ENCODE results near the gene DRD1. TPM values are rescaled to one million over a fixed set of nuclear protein-coding genes. Genes with fewer than 3 reads are reported as not detected.

Gene DRD1
- total and polyA plus RNA-seq, 2 experiments from 2014 or later = 0.11 to 0.14 TPM

DNA sequence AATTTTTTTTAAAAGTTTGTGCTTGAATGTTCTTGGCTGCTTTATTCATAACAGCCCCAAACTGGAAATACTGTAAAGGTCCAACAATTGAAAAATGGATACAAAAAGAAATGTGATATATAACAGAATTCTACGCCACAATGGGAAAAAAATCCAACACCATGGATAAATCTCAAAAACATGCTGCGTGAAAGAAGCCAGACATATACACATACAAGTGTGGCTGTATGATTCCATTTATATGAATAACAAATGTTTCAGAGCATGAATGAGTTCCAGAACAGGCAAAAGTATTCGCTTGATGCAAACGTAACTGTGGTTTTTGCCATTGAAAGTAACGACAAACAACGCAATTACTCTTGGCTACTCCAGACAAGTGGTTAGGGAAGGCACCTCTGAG, 27.2 kb upstream of the DRD1 start:
- Histone ChIP-seq H3K36me3 (ENCODE audit: insufficient read depth) (no peaks in the 10 kb centered on the region), H3K27me3 (ENCODE audit: insufficient read depth) (peaks cover 9% of the 10 kb centered on the region; the same call in 1 of the 2 replicates), H3K4me1 (ENCODE audit: insufficient read depth) (no peaks in the 10 kb centered on the region), H2AFZ (0 out of 2 replicates have a peak overlapping the region, but pooled peaks have one; percentile 56), H4K20me1 (replicated peaks; ENCODE audit: insufficient read depth) (no peaks in the 10 kb centered on the region), H3F3A (replicated peaks; ENCODE audit: low read depth) (no peaks in the 10 kb centered on the region), H3K79me2 (replicated peaks; ENCODE audit: insufficient read depth) (no peaks in the 10 kb centered on the region), H3K4me2 (no peak overlapping the region), H3K9me2 (ENCODE audit: insufficient read depth) (no peaks in the 10 kb centered on the region), H3K4me3 (no peak overlapping the region), H3K27ac (ENCODE audit: low read depth) (no peak overlapping the region)
- no peaks in the 10 kb centered on the region; the same call in 2 of the 3 replicates for H3K9me3 Mint-ChIP-seq
- H3K4me1 Mint-ChIP-seq = peaks cover 2% of the 10 kb centered on the region
- no peaks in the 10 kb centered on the region for H3K27me3 Mint-ChIP-seq (ENCODE audit: insufficient read depth, low read depth, poor library complexity)
- ATAC-seq (no peak), DNase-seq (ENCODE audit: low spot score) (no peak)
- H3K27ac Mint-ChIP-seq = no peak overlapping the region
- H3K36me3 Mint-ChIP-seq (ENCODE audit: low read depth) = no peaks in the 10 kb centered on the region
- no peak for TF ChIP-seq ZNF331 (CRISPR knock-in tag; IDR thresholded peaks at IDR 0.05; ENCODE audit: low read depth)
- TF ChIP-seq, protein P1, sequence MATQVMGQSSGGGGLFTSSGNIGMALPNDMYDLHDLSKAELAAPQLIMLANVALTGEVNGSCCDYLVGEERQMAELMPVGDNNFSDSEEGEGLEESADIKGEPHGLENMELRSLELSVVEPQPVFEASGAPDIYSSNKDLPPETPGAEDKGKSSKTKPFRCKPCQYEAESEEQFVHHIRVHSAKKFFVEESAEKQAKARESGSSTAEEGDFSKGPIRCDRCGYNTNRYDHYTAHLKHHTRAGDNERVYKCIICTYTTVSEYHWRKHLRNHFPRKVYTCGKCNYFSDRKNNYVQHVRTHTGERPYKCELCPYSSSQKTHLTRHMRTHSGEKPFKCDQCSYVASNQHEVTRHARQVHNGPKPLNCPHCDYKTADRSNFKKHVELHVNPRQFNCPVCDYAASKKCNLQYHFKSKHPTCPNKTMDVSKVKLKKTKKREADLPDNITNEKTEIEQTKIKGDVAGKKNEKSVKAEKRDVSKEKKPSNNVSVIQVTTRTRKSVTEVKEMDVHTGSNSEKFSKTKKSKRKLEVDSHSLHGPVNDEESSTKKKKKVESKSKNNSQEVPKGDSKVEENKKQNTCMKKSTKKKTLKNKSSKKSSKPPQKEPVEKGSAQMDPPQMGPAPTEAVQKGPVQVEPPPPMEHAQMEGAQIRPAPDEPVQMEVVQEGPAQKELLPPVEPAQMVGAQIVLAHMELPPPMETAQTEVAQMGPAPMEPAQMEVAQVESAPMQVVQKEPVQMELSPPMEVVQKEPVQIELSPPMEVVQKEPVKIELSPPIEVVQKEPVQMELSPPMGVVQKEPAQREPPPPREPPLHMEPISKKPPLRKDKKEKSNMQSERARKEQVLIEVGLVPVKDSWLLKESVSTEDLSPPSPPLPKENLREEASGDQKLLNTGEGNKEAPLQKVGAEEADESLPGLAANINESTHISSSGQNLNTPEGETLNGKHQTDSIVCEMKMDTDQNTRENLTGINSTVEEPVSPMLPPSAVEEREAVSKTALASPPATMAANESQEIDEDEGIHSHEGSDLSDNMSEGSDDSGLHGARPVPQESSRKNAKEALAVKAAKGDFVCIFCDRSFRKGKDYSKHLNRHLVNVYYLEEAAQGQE (IDR thresholded peaks at IDR 0.05; ENCODE audit: unreplicated experiment) = no peak
- no peak for TF ChIP-seq POLR2AphosphoS5 (IDR thresholded peaks at IDR 0.05; ENCODE audit: low read depth)
- TF ChIP-seq ZNF114 (CRISPR knock-in tag; IDR thresholded peaks at IDR 0.05) = no peak
- TF ChIP-seq CREB1 (CRISPR knock-in tag; IDR thresholded peaks at IDR 0.05; ENCODE audit: low read depth) = no peak
- TF ChIP-seq, protein P2, sequence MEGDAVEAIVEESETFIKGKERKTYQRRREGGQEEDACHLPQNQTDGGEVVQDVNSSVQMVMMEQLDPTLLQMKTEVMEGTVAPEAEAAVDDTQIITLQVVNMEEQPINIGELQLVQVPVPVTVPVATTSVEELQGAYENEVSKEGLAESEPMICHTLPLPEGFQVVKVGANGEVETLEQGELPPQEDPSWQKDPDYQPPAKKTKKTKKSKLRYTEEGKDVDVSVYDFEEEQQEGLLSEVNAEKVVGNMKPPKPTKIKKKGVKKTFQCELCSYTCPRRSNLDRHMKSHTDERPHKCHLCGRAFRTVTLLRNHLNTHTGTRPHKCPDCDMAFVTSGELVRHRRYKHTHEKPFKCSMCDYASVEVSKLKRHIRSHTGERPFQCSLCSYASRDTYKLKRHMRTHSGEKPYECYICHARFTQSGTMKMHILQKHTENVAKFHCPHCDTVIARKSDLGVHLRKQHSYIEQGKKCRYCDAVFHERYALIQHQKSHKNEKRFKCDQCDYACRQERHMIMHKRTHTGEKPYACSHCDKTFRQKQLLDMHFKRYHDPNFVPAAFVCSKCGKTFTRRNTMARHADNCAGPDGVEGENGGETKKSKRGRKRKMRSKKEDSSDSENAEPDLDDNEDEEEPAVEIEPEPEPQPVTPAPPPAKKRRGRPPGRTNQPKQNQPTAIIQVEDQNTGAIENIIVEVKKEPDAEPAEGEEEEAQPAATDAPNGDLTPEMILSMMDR (conservative IDR thresholded peaks at IDR 0.05; ENCODE audit: low read depth in 2 of 2) = no peak
- H3K4me3 Mint-ChIP-seq = no peak overlapping the region

DNA sequence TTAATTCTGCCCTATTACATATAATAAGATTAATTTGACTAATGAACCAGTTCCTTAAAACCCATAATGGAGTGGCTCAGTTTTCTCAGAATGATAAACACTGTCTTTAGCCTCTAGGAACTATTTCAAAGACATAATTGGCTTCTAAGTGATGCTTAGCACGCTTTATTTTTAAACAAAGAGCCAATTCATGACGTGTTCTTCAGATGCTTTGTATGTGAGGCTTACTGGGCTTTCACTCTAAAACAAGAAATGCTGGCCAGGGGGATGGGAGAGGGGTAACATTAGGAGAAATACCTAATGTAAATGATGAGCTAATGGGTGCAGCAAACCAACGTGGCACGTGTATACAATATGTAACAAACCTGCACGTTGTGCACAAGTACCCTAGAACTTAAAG, 26.8 kb upstream of the DRD1 start:
- Histone ChIP-seq H3F3A (replicated peaks; ENCODE audit: low read depth) (no peaks in the 10 kb centered on the region), H3K27me3 (ENCODE audit: insufficient read depth) (peaks cover 5% of the 10 kb centered on the region; the same call in 1 of the 2 replicates), H3K4me1 (ENCODE audit: insufficient read depth) (no peaks in the 10 kb centered on the region), H3K4me3 (no peak overlapping the region), H3K36me3 (ENCODE audit: insufficient read depth) (no peaks in the 10 kb centered on the region), H3K9me2 (ENCODE audit: insufficient read depth) (no peaks in the 10 kb centered on the region), H4K20me1 (replicated peaks; ENCODE audit: insufficient read depth) (no peaks in the 10 kb centered on the region), H2AFZ (peak overlapping the region; percentile 59; the same call in 1 of the 2 replicates), H3K4me2 (no peak overlapping the region), H3K27ac (ENCODE audit: low read depth) (no peak overlapping the region), H3K79me2 (replicated peaks; ENCODE audit: insufficient read depth) (no peaks in the 10 kb centered on the region)
- ATAC-seq (no peak), DNase-seq (ENCODE audit: low spot score) (no peak)
- Mint-ChIP-seq H3K4me1 (peaks cover under 1% of the 10 kb centered on the region), H3K4me3 (no peak overlapping the region), H3K9me3 (no peaks in the 10 kb centered on the region; the same call in 2 of the 3 replicates), H3K36me3 (ENCODE audit: low read depth) (no peaks in the 10 kb centered on the region), H3K27ac (no peak overlapping the region), H3K27me3 (ENCODE audit: insufficient read depth, low read depth, poor library complexity) (no peaks in the 10 kb centered on the region)
- no peak for TF ChIP-seq CREB1 (CRISPR knock-in tag; IDR thresholded peaks at IDR 0.05; ENCODE audit: low read depth)
- TF ChIP-seq POLR2AphosphoS5 (IDR thresholded peaks at IDR 0.05; ENCODE audit: low read depth) = no peak
- TF ChIP-seq, protein P2 (conservative IDR thresholded peaks at IDR 0.05; ENCODE audit: low read depth in 2 of 2) = no peak
- TF ChIP-seq STAT1 (IDR thresholded peaks at IDR 0.05; ENCODE audit: unreplicated experiment) = no peak
